T-helper 1 cell (primary cell): ENCODE measurements around the gene KY.

Experiments
- DNase-seq, 5 donors: peaks; one replicate each; pipeline ENCODE4 v3.0.0-alpha.2; 2012 to 2020

The KY gene

GRCh38 chr3:134643150-134643675, 7.6 kb downstream of the KY start:
- DNase-seq: no peak

DNA sequence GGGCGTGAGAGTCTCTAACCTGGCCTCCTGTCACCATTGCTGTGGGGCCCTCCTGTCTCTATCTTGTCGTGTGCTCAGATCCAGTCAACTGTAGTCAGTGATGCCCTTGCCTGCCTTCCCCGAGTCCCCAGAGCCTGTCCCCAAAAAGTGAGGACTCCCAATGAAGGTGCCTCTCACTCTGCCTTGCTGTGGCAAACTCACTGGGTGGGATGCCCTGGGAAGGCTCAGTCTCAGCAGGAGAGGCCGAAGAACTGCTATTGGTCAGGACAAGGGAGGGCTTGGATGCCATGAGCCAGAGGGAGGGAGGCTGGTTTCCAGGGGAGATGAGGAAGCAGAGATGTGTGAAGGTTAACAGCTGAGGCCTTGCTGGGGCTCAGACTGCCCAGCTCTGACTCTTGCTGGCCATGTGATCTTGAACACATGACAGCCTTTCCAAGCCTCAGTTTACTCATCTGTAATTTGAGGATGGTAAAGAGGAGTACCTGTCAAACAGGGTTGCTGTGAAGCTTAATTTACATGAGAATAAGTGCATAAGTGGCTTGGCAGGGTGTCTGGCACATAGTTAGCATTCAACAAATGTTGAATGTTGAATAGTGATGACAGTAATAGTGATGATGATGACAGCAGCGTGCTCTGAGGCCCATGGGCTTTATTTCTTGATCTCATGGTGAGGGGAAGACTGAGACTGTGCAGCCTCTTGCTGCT, 8.2 kb downstream of the KY start:
- no peak for DNase-seq

- DNase-seq: no peak
Observed at GRCh38 chr3:134641671-134642300, 9.0 kb downstream of the KY start.

DNA sequence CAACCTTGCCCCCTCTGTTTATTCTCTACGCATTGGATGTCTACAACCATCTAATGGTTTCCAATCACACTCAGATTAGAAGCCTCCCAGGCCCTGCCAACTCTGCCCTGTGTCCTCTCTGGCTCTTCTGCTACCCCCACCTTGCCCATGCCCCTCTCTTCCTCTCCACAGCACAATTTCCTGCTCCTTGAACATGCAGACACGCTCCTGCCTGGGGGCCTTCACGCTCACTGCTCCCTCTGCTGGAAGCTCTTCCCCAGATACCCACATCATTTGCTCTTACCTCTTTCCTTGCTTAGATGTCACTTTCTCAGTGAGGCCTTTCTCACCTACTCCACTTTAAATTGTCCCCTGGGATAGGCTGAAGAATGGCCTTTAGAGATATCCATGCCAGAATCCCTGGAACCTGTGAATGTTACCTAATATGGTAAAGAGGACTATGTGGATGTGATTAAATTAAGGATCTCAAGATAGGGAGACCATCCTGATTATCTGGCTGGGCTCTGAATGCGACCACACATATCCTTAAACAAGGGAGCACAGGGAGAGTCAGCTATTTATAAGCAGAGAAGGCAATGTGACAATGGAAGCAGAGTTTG, 9.9 kb downstream of the KY start:
- peak in 1 of 5 donors; percentile 16 for DNase-seq

GRCh38 chr3:134640378-134640777, 10.4 kb downstream of the KY start:
- no peak for DNase-seq

DNA sequence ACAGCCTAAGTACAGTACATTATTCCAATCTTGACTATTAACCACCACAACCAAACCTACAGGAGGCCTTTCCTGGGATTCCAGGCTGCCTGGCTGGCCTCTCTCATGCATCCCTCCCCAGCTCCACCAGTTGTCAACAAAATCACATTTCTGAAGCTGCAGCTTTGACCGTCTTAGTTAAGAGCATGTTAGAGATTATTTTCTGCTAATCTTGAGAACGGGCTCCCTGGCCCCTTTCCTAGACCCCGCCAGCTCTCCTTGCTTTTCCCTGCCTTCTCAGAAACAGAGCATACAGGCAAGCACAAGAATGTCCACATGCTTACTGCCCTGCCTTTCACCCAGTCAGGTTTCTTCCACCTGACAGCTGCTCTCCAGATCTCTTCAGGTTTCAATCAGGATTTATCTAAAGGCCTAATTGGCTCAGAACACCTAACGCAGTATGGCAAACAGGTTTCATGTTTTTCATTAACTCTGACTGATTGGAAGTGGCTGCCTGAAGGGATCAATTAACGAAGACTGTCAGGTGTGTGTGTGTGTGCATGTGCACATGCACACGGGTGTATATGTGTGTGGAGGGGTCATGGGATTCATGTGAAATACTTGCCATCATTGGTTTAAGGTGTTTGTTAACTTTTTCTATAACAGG, 12.3 kb downstream of the KY start:
- DNase-seq: no peak

DNA sequence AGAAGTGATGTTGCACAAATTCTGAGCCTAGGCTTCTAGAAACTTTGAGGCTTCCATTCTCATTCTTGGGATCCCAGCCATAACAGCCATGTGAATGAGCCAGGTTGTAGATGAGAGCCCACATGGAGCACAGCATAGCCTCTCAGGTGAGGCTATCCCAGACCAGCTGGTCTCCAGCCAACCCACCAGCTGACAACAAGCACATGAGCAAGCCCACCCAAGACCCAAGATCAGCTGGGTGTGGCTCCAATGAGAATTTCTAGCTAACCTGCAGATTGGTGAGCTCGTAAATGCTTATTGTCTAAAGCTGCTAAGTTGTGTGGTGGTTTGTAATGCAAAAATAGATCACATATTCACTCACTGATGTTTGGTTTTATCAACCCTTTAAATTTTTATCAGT, 14.4 kb downstream of the KY start:
- no peak for DNase-seq

DNA sequence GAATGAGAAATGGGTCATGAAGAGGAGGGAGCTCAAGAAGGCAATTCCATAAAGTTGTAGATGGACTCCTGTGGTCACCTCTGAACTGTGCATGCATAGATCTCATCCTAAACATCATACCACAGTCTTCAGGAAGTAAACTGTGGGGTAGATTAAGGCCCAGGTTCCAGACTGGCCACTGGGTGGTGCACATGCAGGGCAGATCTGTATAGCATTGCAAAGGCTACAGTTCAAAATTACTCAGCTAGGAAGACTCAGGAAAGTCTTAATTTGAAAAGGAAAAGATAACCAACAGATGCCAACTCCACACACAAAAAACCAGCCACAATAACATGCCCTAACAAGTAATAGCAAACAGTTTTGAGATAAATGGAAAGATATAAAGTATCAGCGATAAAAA, 20.3 kb downstream of the KY start:
- DNase-seq: no peak

DNA sequence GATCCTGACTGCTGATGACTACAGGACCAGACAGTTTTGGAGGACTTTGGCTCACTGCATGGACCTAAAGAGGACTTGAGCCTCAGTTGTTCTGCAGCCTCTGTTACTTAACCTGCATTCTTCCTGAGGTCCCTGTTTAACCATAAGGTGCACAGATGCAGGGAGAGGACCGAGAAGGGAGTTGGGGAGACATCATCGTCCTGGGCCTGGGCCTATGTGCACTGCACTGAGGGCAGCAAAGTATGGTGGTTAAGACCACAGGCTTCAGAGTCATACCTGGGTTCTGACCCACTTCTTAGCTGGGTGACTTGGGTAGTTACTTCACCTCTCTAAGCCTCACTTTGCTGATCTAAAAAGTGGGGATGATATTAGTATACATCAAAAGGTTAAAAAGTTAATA, 21.9 kb downstream of the KY start:
- no peak for DNase-seq

DNA sequence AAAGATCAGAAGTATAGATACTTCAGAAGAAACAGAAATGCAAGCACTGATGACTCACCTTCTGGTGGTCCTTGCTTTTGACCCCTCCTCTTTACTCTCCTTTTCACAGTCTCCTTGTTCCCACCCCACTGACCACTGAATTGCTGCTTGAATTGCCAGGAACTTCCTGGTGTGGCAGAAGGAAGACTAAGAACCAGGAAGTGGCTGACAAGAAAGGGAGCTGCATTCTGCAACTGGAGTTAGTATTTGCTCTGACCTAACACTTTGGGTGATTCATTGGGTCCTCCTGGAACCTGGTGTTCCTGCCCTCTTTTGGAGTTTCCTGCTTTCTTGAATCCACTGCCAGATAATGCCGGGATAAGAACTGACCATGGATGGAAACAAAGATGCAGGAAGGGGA, 23.0 kb downstream of the KY start:
- no peak for DNase-seq

GRCh38 chr3:134625885-134626741, 24.7 kb downstream of the KY start:
- no peak for DNase-seq

- DNase-seq: no peak
Observed at GRCh38 chr3:134625462-134625861, 25.4 kb downstream of the KY start.

DNA sequence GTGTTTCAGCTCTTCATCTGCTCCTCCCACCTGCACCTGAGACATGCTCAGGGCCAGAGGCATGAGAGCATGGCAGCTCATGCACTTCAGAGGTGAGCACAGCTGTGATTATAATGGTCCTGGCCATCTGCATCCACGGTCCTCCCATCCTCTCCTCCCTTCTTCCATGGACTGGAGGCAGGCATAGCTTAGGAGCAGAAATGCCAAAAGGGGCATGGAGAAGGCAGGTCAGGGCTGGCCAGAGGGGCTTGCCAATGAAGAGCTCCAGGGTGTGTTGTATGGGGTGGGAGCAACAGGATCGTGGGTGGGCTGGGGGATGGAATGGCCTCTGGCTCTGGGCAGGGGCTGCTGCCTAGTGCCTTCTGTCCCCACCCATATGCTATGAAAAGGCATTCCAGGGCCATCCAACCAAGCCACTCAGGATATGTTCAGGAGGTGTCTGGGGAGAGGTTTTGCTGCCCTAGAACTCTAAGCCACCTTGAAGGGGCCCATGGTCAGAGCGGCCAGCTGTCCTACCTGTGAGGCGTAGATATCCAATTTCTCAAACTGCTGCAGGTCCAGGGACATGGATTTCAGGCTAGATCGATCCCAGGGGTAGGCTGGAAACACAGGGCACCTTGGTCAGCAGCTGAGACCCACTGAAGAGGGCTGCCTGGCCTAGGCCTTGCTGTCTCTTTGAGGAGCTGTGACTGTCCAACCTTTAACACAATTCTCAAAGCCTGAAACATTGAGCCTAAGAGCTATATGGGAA, 26.1 kb downstream of the KY start:
- no peak for DNase-seq

GRCh38 chr3:134623615-134624245, 27.1 kb downstream of the KY start:
- DNase-seq: no peak

DNA sequence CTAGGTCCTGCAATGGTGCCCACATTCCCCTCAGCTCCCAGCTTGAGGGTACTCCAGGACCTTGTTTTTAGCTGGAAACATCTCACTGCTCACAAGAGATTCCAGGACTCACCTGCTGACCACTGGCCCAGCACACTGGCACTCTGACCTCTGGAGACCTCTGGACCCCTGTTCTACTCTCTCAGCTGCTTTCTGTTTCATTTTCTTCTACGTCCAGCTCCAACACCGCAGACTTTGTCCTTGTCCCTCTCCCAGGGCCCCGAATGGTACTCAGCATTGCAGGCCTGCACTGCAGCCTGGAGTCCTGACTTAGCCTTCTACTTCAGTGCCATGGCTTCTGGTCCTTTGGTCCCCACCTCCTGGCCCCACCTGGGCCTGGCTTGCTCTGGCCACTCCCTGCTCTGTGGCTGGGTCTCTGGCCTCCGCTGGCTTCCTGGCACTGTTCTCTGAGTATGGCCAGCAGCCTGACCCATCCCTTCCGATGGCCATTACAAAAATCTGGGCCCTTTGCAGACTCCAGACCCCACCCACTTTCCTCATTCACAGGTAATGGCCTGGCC, 27.9 kb downstream of the KY start:
- DNase-seq: no peak

- DNase-seq: no peak
Observed at GRCh38 chr3:134621854-134622253, 29.0 kb downstream of the KY start.

DNA sequence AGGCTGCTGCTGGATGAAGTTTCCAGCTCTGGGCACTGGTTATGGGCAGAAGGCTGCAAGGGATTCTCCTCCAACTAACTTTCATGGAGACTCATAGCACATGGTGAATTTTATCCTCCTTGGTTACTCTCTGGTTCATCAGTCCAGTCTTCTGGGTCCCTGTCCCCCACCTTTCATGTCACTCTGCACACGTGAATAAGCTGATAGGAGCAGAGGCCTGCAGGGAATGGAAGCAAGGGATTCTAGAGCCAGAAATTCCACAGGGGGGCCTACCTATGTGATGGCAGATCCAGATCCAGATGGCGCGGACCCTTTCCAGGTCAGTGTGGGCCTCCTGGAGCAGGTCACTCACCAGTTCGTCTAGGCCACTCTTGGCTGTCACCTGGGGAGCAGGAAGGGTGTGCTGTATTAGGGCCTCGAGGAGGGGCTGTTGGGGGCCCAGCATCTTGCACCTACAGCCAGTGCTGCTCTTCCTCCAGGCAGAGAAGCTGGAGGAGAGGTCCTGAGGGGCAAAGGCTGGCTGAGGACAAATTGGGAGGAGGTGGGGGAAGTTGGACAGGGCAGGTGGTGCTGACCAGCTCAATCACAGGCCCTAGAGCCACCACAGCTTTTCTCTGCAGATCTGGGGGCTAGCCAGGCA, 30.2 kb downstream of the KY start:
- no peak for DNase-seq

GRCh38 chr3:134619884-134620445, 30.9 kb downstream of the KY start:
- no peak for DNase-seq

DNA sequence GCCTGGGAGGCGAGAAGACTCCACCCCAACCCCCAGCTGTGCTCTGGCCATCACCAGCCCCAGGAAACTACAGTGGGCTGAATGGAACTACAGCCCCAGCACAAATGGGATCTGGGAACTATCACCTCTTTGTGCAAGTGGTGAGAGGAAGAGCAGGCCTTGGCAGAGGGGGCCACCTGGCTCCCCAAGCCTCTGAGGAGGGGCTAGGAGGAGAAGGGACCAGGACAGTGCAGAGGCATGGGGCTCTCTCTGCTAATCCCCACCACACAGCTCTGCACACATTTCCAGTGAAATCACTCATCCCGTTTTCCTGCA, 31.6 kb downstream of the KY start:
- no peak for DNase-seq
